ENCODE data around the gene ZNF608. TPM values are rescaled to one million over a fixed set of nuclear protein-coding genes. Genes with fewer than 3 reads are reported as not detected.
A peak's percentile ranks its signal among the peaks of the same experiment; 100 is the strongest.

The ZNF608 gene
- total RNA-seq, 1 experiment from 2014 or later, result 1.9 TPM

GRCh38 chr5:124790895-124791732 lies 44.7 kb upstream of the ZNF608 start:
- no peaks in the 10 kb centered on the region for H3K9me3 ChIP-seq (ENCODE audit: low read depth, low read length, poor library complexity, severe bottlenecking)
- H3K36me3 ChIP-seq (ENCODE audit: insufficient read depth, low read length, poor library complexity, severe bottlenecking), result no peaks in the 10 kb centered on the region
- no peaks in the 10 kb centered on the region for H3K4me1 ChIP-seq (ENCODE audit: insufficient read depth, low read length, poor library complexity, severe bottlenecking)
- TF ChIP-seq EZH2 (IDR thresholded peaks at IDR 0.05; ENCODE audit: borderline replicate concordance, low read depth, low read length, poor library complexity, severe bottlenecking), result no peak
- DNase-seq (ENCODE audit: low spot score), result peak; percentile 11
- intact Hi-C loops (cut with micrococcal nuclease; ENCODE audit: unreplicated experiment), result no loop called here
- H3K4me3 ChIP-seq (ENCODE audit: low read depth, low read length, poor library complexity, severe bottlenecking), result no peak overlapping the region
- POLR2A ChIA-PET (ENCODE audit: low non-redundant PET), result no interaction called here
- BruUV-seq (replicated peaks), result no TSS peak
- CTCF ChIA-PET, result no interaction called here
- H3K27ac ChIP-seq (ENCODE audit: low read depth, low read length, poor library complexity, severe bottlenecking), result no peak overlapping the region
- H3K27me3 ChIP-seq (replicated peaks; ENCODE audit: insufficient read depth, low read depth, low read length, poor library complexity), result no peaks in the 10 kb centered on the region

- ChIA-PET CTCF (no interaction called here), POLR2A (ENCODE audit: low non-redundant PET) (no interaction called here)
- Histone ChIP-seq H3K27me3 (replicated peaks; ENCODE audit: insufficient read depth, low read depth, low read length, poor library complexity) (no peaks in the 10 kb centered on the region), H3K4me1 (ENCODE audit: insufficient read depth, low read length, poor library complexity, severe bottlenecking) (no peaks in the 10 kb centered on the region), H3K27ac (ENCODE audit: low read depth, low read length, poor library complexity, severe bottlenecking) (no peak overlapping the region), H3K9me3 (ENCODE audit: low read depth, low read length, poor library complexity, severe bottlenecking) (no peaks in the 10 kb centered on the region), H3K4me3 (ENCODE audit: low read depth, low read length, poor library complexity, severe bottlenecking) (no peak overlapping the region), H3K36me3 (ENCODE audit: insufficient read depth, low read length, poor library complexity, severe bottlenecking) (no peaks in the 10 kb centered on the region)
- no peak for DNase-seq (ENCODE audit: low spot score)
- intact Hi-C loops (cut with micrococcal nuclease; ENCODE audit: unreplicated experiment), result no loop called here
- BruUV-seq (replicated peaks), result no TSS peak
- TF ChIP-seq EZH2 (IDR thresholded peaks at IDR 0.05; ENCODE audit: borderline replicate concordance, low read depth, low read length, poor library complexity, severe bottlenecking) (no peak), CTCF (conservative IDR thresholded peaks at IDR 0.05; ENCODE audit: low read depth, low read length) (no peak)
These were observed 44.0 kb upstream of the ZNF608 start for GRCh38 chr5:124790301-124790894.

- no peak for DNase-seq (ENCODE audit: low spot score)
- Histone ChIP-seq H3K9me3 (ENCODE audit: low read depth, low read length, poor library complexity, severe bottlenecking) (no peaks in the 10 kb centered on the region), H3K27me3 (replicated peaks; ENCODE audit: insufficient read depth, low read depth, low read length, poor library complexity) (no peaks in the 10 kb centered on the region), H3K4me1 (ENCODE audit: insufficient read depth, low read length, poor library complexity, severe bottlenecking) (no peaks in the 10 kb centered on the region), H3K36me3 (ENCODE audit: insufficient read depth, low read length, poor library complexity, severe bottlenecking) (no peaks in the 10 kb centered on the region), H3K27ac (ENCODE audit: low read depth, low read length, poor library complexity, severe bottlenecking) (no peak overlapping the region), H3K4me3 (ENCODE audit: low read depth, low read length, poor library complexity, severe bottlenecking) (no peak overlapping the region)
- POLR2A ChIA-PET (ENCODE audit: low non-redundant PET), result no interaction called here
- no TSS peak for BruUV-seq (replicated peaks)
- CTCF ChIA-PET, result no interaction called here
- no peak for TF ChIP-seq CTCF (conservative IDR thresholded peaks at IDR 0.05; ENCODE audit: low read depth, low read length)
- no peak for TF ChIP-seq EZH2 (IDR thresholded peaks at IDR 0.05; ENCODE audit: borderline replicate concordance, low read depth, low read length, poor library complexity, severe bottlenecking)
- intact Hi-C loops (cut with micrococcal nuclease; ENCODE audit: unreplicated experiment), result no loop called here
These were observed 42.7 kb upstream of the ZNF608 start for GRCh38 chr5:124789104-124789605.

Measured in A673 (cell line).